Memory B cell (primary cell): ENCODE measurements around the gene SOX2.

Experiments
- ATAC-seq: fragments of 150-1000 bp; cut with Tn5 transposase; 2 replicates; pipeline ENCODE4 v1.10.0; 2021; ENCODE audit warnings: low read depth, mild to moderate bottlenecking, moderate library complexity
- DNase-seq, 2 donors: peaks; one replicate each; pipeline ENCODE4 v3.0.0; 2022; ENCODE audit warnings: low spot score in 2 of 2
- H3K27ac Mint-ChIP-seq: one replicate; pipeline ENCODE4 v1.8.0; 2022; ENCODE audit warnings: mild to moderate bottlenecking, moderate library complexity, mixed read lengths
- H3K27me3 Mint-ChIP-seq: one replicate; pipeline ENCODE4 v1.8.0; 2022; ENCODE audit warnings: mixed read lengths
- H3K36me3 Mint-ChIP-seq: one replicate; pipeline ENCODE4 v1.8.0; 2022; ENCODE audit warnings: mild to moderate bottlenecking, mixed read lengths
- H3K4me1 Mint-ChIP-seq: one replicate; pipeline ENCODE4 v1.8.0; 2022; ENCODE audit warnings: mixed read lengths
- H3K4me3 Mint-ChIP-seq: one replicate; pipeline ENCODE4 v1.8.0; 2022; ENCODE audit warnings: mild to moderate bottlenecking, moderate library complexity, mixed read lengths
- H3K9me3 Mint-ChIP-seq: one replicate; pipeline ENCODE4 v1.8.0; 2022; ENCODE audit warnings: mixed read lengths

Gene SOX2

GRCh38 chr3:181711325-181712135, at the start of gene SOX2:
SOX2 (plus strand) TSS chr3:181711925; CDS start chr3:181712361, 436 bp downstream.
- ATAC-seq (no peak), DNase-seq (no peak)
- peaks cover 2% of the 10 kb centered on the region for H3K9me3 Mint-ChIP-seq
- H3K36me3 Mint-ChIP-seq, result no peaks in the 10 kb centered on the region
- no peak within 1 kb of the TSS for H3K4me3 Mint-ChIP-seq
- H3K27me3 Mint-ChIP-seq, result peaks cover 14% of the 10 kb centered on the region
- peaks cover 4% of the 10 kb centered on the region for H3K4me1 Mint-ChIP-seq
- H3K27ac Mint-ChIP-seq, result no peak within 1 kb of the TSS

GRCh38 chr3:181683563-181683962, 28.2 kb upstream of the SOX2 start:
- H3K4me3 Mint-ChIP-seq, result no peak overlapping the region
- H3K27ac Mint-ChIP-seq, result no peak overlapping the region
- ATAC-seq, result no peak
- H3K9me3 Mint-ChIP-seq, result no peaks in the 10 kb centered on the region
- H3K36me3 Mint-ChIP-seq, result no peaks in the 10 kb centered on the region
- no peaks in the 10 kb centered on the region for H3K4me1 Mint-ChIP-seq
- peaks cover 7% of the 10 kb centered on the region for H3K27me3 Mint-ChIP-seq
- no peak for DNase-seq

- H3K4me1 Mint-ChIP-seq, result no peaks in the 10 kb centered on the region
- no peaks in the 10 kb centered on the region for H3K9me3 Mint-ChIP-seq
- no peak overlapping the region for H3K27ac Mint-ChIP-seq
- H3K27me3 Mint-ChIP-seq, result peaks cover 6% of the 10 kb centered on the region
- ATAC-seq (no peak), DNase-seq (no peak)
- no peak overlapping the region for H3K4me3 Mint-ChIP-seq
- H3K36me3 Mint-ChIP-seq, result no peaks in the 10 kb centered on the region
Measured at GRCh38 chr3:181687190-181687589, 24.5 kb upstream of the SOX2 start.

GRCh38 chr3:181687731-181688130, 24.0 kb upstream of the SOX2 start:
- no peaks in the 10 kb centered on the region for H3K36me3 Mint-ChIP-seq
- H3K4me1 Mint-ChIP-seq, result no peaks in the 10 kb centered on the region
- ATAC-seq, result no peak
- H3K4me3 Mint-ChIP-seq, result no peak overlapping the region
- H3K27ac Mint-ChIP-seq, result no peak overlapping the region
- no peak for DNase-seq
- H3K9me3 Mint-ChIP-seq, result no peaks in the 10 kb centered on the region
- H3K27me3 Mint-ChIP-seq, result peaks cover 6% of the 10 kb centered on the region

- DNase-seq (no peak), ATAC-seq (no peak)
- Mint-ChIP-seq H3K9me3 (no peaks in the 10 kb centered on the region), H3K27me3 (peaks cover 2% of the 10 kb centered on the region), H3K4me3 (no peak overlapping the region), H3K27ac (no peak overlapping the region), H3K36me3 (no peaks in the 10 kb centered on the region), H3K4me1 (no peaks in the 10 kb centered on the region)
Measured at GRCh38 chr3:181689546-181689945, 22.2 kb upstream of the SOX2 start.

- no peak overlapping the region for H3K27ac Mint-ChIP-seq
- ATAC-seq (no peak), DNase-seq (no peak)
- H3K9me3 Mint-ChIP-seq, result no peaks in the 10 kb centered on the region
- no peak overlapping the region for H3K4me3 Mint-ChIP-seq
- no peaks in the 10 kb centered on the region for H3K36me3 Mint-ChIP-seq
- no peaks in the 10 kb centered on the region for H3K4me1 Mint-ChIP-seq
- H3K27me3 Mint-ChIP-seq, result peaks cover 2% of the 10 kb centered on the region
Measured at GRCh38 chr3:181690769-181691168, 21.0 kb upstream of the SOX2 start.

- Mint-ChIP-seq H3K4me3 (no peak overlapping the region), H3K4me1 (peaks cover 3% of the 10 kb centered on the region), H3K27me3 (peaks cover 6% of the 10 kb centered on the region), H3K27ac (no peak overlapping the region), H3K36me3 (no peaks in the 10 kb centered on the region), H3K9me3 (no peaks in the 10 kb centered on the region)
- no peak for ATAC-seq
- DNase-seq, result no peak
Measured at GRCh38 chr3:181691901-181692300, 19.8 kb upstream of the SOX2 start.

- Mint-ChIP-seq H3K36me3 (no peaks in the 10 kb centered on the region), H3K27ac (no peak overlapping the region), H3K4me1 (peaks cover 3% of the 10 kb centered on the region), H3K4me3 (no peak overlapping the region), H3K27me3 (peaks cover 11% of the 10 kb centered on the region), H3K9me3 (no peaks in the 10 kb centered on the region)
- no peak for DNase-seq
- ATAC-seq, result no peak
Measured at GRCh38 chr3:181692311-181693145, 19.2 kb upstream of the SOX2 start.

- Mint-ChIP-seq H3K27ac (no peak overlapping the region), H3K4me1 (peaks cover 3% of the 10 kb centered on the region), H3K9me3 (no peaks in the 10 kb centered on the region), H3K4me3 (no peak overlapping the region), H3K27me3 (peaks cover 13% of the 10 kb centered on the region), H3K36me3 (no peaks in the 10 kb centered on the region)
- DNase-seq (no peak), ATAC-seq (no peak)
Measured at GRCh38 chr3:181693280-181693679, 18.4 kb upstream of the SOX2 start.

GRCh38 chr3:181694805-181695660, 16.7 kb upstream of the SOX2 start:
- Mint-ChIP-seq H3K4me1 (peaks cover 5% of the 10 kb centered on the region), H3K27me3 (peaks cover 19% of the 10 kb centered on the region), H3K4me3 (no peak overlapping the region), H3K9me3 (no peaks in the 10 kb centered on the region), H3K27ac (no peak overlapping the region), H3K36me3 (no peaks in the 10 kb centered on the region)
- ATAC-seq, result no peak
- no peak for DNase-seq

- Mint-ChIP-seq H3K27ac (no peak overlapping the region), H3K27me3 (peaks cover 24% of the 10 kb centered on the region), H3K4me3 (no peak overlapping the region), H3K36me3 (no peaks in the 10 kb centered on the region), H3K9me3 (no peaks in the 10 kb centered on the region), H3K4me1 (peaks cover 11% of the 10 kb centered on the region)
- DNase-seq (no peak), ATAC-seq (no peak)
Measured at GRCh38 chr3:181695661-181696491, 15.8 kb upstream of the SOX2 start.

GRCh38 chr3:181696626-181697230, 15.0 kb upstream of the SOX2 start:
- H3K27me3 Mint-ChIP-seq, result peaks cover 25% of the 10 kb centered on the region
- no peak for DNase-seq
- H3K9me3 Mint-ChIP-seq, result no peaks in the 10 kb centered on the region
- H3K27ac Mint-ChIP-seq, result no peak overlapping the region
- no peak overlapping the region for H3K4me3 Mint-ChIP-seq
- no peak for ATAC-seq
- H3K36me3 Mint-ChIP-seq, result no peaks in the 10 kb centered on the region
- H3K4me1 Mint-ChIP-seq, result peaks cover 11% of the 10 kb centered on the region
